NCI-H2107 (cell line): ENCODE measurements around the gene ATG4D.

ENCODE experiments used
- DNase-seq: peaks from one replicate; lab custom pipeline; 2025; lab: John Stamatoyannopoulos, UW

Gene ATG4D

GRCh38 chr19:10543420-10544241 is at the start of gene ATG4D:
Gene ATG4D (plus strand): TSS chr19:10543904. CDS start chr19:10544091, 187 bp downstream.
- DNase-seq: peak; percentile 80

DNA sequence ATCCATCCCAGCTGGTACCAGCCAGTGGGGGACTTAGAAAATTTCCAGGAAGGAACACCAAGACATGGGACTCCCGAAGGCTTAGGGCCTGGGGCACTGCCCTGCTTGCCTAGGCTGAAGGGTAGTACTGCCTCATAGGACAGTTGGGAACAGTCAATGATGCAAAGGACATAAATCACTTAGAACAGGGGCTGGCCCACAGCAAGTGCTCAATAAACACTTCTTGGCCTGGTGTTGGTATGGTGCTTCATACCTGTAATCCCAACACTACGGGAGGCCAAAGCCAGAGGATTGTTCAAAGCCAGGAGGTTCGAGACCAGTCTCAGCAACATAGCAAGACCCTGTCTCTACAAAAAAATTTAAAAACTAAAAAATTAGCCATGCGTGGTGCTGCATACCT is 46.3 kb upstream of the ATG4D start:
- DNase-seq: no peak

GRCh38 chr19:10499550-10500246 is 44.0 kb upstream of the ATG4D start:
- no peak for DNase-seq

DNA sequence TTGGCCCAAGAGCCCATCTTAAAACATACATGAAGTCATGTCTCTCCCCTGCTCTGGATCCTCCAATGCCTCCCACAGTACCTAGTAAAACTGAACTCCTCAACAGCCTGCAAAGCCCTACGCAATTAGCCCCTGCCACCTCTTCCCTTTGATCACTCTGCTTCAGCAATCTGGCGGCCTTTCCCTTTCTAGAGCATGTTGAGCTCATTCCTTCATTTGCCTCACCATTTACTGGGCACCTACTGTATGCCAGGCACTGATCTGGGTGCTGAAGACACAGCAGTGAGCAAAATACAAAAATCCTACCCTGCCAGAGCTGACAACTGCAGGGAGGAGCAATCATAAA is 43.5 kb upstream of the ATG4D start:
- DNase-seq: no peak

- DNase-seq: no peak
Observed at GRCh38 chr19:10501971-10502523, 41.7 kb upstream of the ATG4D start.

GRCh38 chr19:10502524-10503001 is 41.1 kb upstream of the ATG4D start:
- peak; percentile 93 for DNase-seq

DNA sequence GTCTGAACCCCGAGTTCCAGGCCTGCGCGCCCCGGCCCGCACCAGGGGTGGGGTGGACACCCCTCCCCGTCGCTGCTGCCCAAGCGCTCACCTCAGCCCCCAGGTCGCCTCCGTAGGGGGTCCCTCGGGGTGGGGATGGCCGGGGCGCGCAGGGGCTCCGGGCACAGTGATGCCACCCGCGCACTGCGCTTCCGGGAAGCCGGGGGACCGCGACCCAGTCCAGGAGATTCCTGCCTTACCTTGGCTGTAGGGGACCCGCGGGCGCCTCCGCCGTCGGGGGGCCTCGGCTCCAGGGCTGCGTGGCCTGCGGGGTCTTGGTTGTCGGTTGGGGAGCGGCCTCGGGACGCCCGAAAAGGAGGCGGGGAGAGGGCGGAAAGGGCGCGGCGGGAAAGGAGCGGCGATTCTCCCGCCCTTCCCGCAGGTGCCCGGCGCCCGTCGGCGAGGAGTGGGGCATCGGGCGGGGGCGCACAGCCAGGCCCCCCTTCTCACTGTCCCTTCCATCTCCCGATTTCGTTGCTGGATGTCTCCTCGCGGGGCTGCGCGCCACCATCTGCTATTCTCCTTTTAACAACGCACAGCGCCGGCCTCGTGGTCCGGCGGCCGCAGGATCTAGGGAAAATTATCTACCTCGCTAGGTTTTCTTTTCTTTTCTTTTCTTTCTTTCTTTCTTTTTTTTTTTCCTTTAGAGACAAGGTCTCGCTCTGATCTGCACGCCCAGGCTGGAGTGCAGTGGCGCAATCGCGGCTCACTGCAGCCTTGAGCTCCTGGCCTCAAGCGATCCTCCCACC is 40.5 kb upstream of the ATG4D start, which contains the start of gene KEAP1:
Gene KEAP1, minus strand, starts transcription at position 355 of the 788 bp plus-strand sequence. CDS start 3,323 bp downstream, outside the sequence.
- no peak for DNase-seq

- no peak for DNase-seq
Observed at GRCh38 chr19:10505583-10506229, 38.0 kb upstream of the ATG4D start.

- no peak for DNase-seq
Observed at GRCh38 chr19:10508036-10508435, 35.7 kb upstream of the ATG4D start.

GRCh38 chr19:10508707-10509106 is 35.0 kb upstream of the ATG4D start:
- no peak for DNase-seq

GRCh38 chr19:10510301-10510802 is 33.4 kb upstream of the ATG4D start:
- no peak for DNase-seq

DNA sequence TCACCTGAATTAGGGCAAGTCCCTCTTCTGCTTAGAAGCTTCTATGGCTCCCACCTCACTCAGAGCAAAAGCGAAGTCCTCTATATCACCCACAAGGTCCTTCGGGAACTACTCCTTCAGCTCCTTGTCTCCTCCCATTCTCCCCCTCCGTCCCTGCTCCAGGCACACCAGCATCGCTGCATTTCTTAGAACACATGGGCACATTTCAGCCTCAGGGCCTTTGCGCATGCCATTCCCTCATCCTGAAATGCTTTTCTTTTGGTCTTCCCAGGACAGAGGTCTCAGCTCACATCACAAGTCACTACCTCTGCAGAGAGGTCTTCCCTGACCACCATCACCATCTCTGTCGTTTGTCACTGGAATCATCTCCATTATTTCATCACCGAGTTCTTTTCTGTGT is 30.5 kb upstream of the ATG4D start:
- DNase-seq: no peak

GRCh38 chr19:10514211-10515145 is 29.2 kb upstream of the ATG4D start:
- no peak for DNase-seq

DNA sequence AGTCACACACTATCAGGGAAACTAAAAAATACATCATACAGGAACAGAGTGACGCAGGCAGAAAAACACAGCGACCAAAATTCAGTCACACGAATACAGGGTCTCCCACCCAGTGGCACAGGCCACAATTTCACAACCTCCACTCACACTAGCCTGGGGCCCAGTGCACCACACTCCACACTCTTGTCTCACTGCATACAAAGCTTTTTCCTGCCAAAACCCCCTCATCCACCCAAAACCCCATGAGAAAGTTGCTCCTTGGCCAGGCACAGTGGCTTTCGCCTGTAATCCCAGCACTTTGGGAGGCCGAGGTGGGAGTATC is 27.7 kb upstream of the ATG4D start:
- no peak for DNase-seq

DNA sequence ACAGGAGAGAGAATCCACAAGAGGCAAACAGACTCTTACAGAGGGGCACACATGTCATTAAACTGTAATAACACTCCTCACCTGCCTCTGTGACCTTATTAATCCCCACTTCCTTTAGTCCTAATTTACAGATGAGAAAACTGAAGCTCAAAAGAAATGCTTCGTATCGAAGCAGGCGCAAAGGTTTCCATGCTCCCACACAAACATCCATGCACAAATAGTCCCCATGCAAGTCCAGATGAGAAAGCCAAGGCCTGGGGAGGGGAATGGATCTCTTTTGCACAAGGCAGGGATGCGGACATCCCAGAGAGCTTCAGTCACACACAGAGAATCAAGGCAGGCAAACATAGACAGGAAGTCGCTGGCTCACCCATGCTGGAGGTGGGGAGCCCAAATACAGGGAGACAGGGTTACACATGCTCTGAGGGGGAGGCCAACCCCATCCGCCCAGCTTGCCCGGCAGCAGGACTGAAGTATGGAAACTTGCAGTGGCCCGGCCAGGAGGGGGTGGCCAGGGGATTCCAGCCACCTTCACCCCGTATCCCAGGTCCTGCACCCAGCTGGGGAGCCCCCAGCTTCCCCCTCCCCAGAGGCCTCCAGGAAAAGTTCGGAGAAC is 26.9 kb upstream of the ATG4D start:
- DNase-seq: no peak

GRCh38 chr19:10517361-10517759 is 26.3 kb upstream of the ATG4D start, which contains the start of gene S1PR5:
Gene S1PR5 (minus strand): TSS chr19:10517447. CDS start chr19:10515011, 2,436 bp downstream.
- no peak for DNase-seq

GRCh38 chr19:10517760-10518443 is 25.8 kb upstream of the ATG4D start:
- no peak for DNase-seq

DNA sequence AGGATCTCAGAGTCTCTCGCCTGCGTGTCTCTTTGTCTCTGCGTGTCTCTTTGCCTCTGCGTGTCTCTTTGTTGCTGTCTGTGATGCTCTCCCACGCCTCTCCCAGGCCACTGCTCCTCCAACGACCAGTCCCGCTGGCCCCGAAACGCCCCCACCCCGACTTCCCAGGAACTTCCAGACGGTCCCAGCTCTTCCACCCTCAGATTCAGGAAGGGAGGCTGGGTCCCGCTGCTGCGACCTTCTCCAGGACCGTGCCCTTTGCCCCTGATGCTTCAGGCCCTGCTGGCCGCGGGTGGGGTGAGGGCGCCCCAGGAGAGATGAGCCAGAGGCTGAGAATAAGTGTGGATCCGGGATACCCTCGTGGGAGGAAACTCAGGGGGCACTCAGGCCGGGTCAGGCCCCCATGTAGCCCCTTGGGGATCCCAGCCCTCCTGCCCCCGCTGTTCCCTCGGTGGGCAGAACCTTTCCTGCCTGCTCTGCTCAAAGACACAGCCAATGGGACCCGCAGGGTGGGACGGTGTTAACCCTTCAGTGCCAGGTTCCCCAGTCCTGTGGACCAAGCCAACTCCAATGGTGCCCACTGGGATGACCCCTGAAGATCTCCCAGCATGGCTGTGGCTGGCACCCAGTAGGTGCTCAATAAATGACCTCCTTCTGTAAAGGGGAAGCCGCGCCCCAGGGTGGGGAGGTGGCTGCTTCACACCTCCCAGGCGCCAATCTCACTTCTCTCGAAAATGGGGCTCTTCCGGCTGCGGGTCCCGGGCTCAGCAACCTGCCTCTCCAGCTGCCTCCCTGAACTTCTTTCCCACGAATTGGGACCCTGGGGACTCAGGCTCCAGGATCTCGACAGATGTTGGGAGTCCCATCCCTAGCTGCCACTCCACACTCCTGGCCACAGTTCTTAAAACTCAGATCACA is 25.0 kb upstream of the ATG4D start:
- DNase-seq: no peak
